Lower leg skin (tissue), 3 donors: ENCODE results near the gene ITGB5.

Source experiments
- CTCF ChIP-seq, 3 donors: fragments of 450-650 bp; IDR thresholded peaks; one replicate each; pipeline ENCODE4 v1.5.1; 2016; ENCODE audit warnings: antibody characterized with exemption in 3 of 3, mild to moderate bottlenecking in 3 of 3, moderate library complexity in 2 of 3
- POLR2A ChIP-seq, 2 donors: fragments of 450-650 bp; IDR thresholded peaks; one replicate each; pipeline ENCODE4 v1.6.1; 2016 to 2017; ENCODE audit warnings: antibody characterized with exemption in 2 of 2, mild to moderate bottlenecking in 1 of 2, moderate library complexity in 1 of 2

GRCh38 chr3:124887177-124887931 is at the start of gene ITGB5:
- TF ChIP-seq CTCF (IDR thresholded peaks at IDR 0.05) (no peak), POLR2A (IDR thresholded peaks at IDR 0.05) (peak in 1 of 2 donors; percentile 8)
